ENCODE results near the gene ASPG.

ASPG gene

GRCh38 chr14:104093366-104094055 lies 8.0 kb downstream of the ASPG start:
- DNase-seq (ENCODE audit: low read depth in 2 of 3, low spot score in 2 of 3) = no peak

GRCh38 chr14:104094056-104094708 lies 8.7 kb downstream of the ASPG start:
- DNase-seq (ENCODE audit: low read depth in 2 of 3, low spot score in 2 of 3) = no peak

- DNase-seq (ENCODE audit: low read depth in 2 of 3, low spot score in 2 of 3) = peak; percentile 53 to 86 (median 81)
Observed at GRCh38 chr14:104094709-104095425, 9.4 kb downstream of the ASPG start.

GRCh38 chr14:104095426-104096310 lies 10.2 kb downstream of the ASPG start:
- DNase-seq (ENCODE audit: low read depth in 2 of 3, low spot score in 2 of 3) = no peak

GRCh38 chr14:104096318-104096717 lies 10.8 kb downstream of the ASPG start:
- no peak for DNase-seq (ENCODE audit: low read depth in 2 of 3, low spot score in 2 of 3)

GRCh38 chr14:104096751-104097700 lies 11.5 kb downstream of the ASPG start:
- no peak for DNase-seq (ENCODE audit: low read depth in 2 of 3, low spot score in 2 of 3)

GRCh38 chr14:104098272-104099095 lies 13.0 kb downstream of the ASPG start:
- DNase-seq (ENCODE audit: low read depth in 2 of 3, low spot score in 2 of 3) = no peak

GRCh38 chr14:104099096-104100041 lies 13.9 kb downstream of the ASPG start:
- no peak for DNase-seq (ENCODE audit: low read depth in 2 of 3, low spot score in 2 of 3)

GRCh38 chr14:104100171-104101085 lies 14.9 kb downstream of the ASPG start:
- DNase-seq (ENCODE audit: low read depth in 2 of 3, low spot score in 2 of 3) = no peak

- DNase-seq (ENCODE audit: low read depth in 2 of 3, low spot score in 2 of 3) = no peak
Observed at GRCh38 chr14:104101086-104101621, 15.7 kb downstream of the ASPG start.

- no peak for DNase-seq (ENCODE audit: low read depth in 2 of 3, low spot score in 2 of 3)
Observed at GRCh38 chr14:104101651-104102281, 16.3 kb downstream of the ASPG start.

GRCh38 chr14:104102282-104102914 lies 16.9 kb downstream of the ASPG start:
- DNase-seq (ENCODE audit: low read depth in 2 of 3, low spot score in 2 of 3) = no peak

GRCh38 chr14:104103061-104103445 lies 17.6 kb downstream of the ASPG start:
- no peak for DNase-seq (ENCODE audit: low read depth in 2 of 3, low spot score in 2 of 3)

GRCh38 chr14:104103446-104104075 lies 18.1 kb downstream of the ASPG start:
- DNase-seq (ENCODE audit: low read depth in 2 of 3, low spot score in 2 of 3) = no peak
